Testis (tissue), 2 donors: ENCODE results near the gene SETD1B.

Source experiments
- CTCF ChIP-seq, 3 experiments: fragments of 450-650 bp in 2 of 3; fragments of 200-600 bp in 1 of 3; sonication (generic) in 1 of 3; IDR thresholded peaks; one replicate each; pipeline ENCODE4 v1.5.1; 2016 to 2019; ENCODE audit warnings: antibody characterized with exemption in 3 of 3, mild to moderate bottlenecking in 2 of 3, moderate library complexity in 1 of 3
- POLR2A ChIP-seq: fragments of 450-650 bp; IDR thresholded peaks from one replicate; pipeline ENCODE4 v1.6.1; 2017; ENCODE audit warnings: antibody characterized with exemption, mild to moderate bottlenecking, moderate library complexity

- TF ChIP-seq CTCF (IDR thresholded peaks at IDR 0.05) = no peak
- no peak for TF ChIP-seq POLR2A
Observed at GRCh38 chr12:121786440-121786825, 17.4 kb upstream of the SETD1B start.
